HepG2 (cell line): ENCODE results near the gene APBB2. TPM values are rescaled to one million over a fixed set of nuclear protein-coding genes. Genes with fewer than 3 reads are reported as not detected.

Experiments
- ATAC-seq: fragments of 200-7000 bp; cut with Tn5 transposase; 3 replicates; pipeline ENCODE4 v1.9.1; 2020; ENCODE audit warnings: mild to moderate bottlenecking, moderate library complexity
- BruUV-seq: library from RNA; stranded (reverse); fragments of 400-500 nt; replicated peaks from 2 replicates; lab custom pipeline; 2021; lab: Mats Ljungman, UMichigan
- CTCF ChIA-PET: fragments of 300-600 bp; formaldehyde crosslinking; extraction: SDS; loops from one replicate; lab custom pipeline; 2021; ENCODE audit warnings: low total read pairs, inconsistent platforms, low intra/inter-chr PET ratio; lab: Yijun Ruan, JAX
- POLR2A ChIA-PET: fragments of 350-600 bp; sonication (Branson Sonifier 250); formaldehyde crosslinking; loops from one replicate; lab custom pipeline; 2020; ENCODE audit warnings: antibody characterized with exemption, inconsistent platforms; lab: Yijun Ruan, JAX
- DNase-seq: peaks from one replicate; pipeline ENCODE4 v3.0.0-alpha.2; 2015; ENCODE audit warnings: low spot score
- FAIRE-seq: peaks from 3 replicates; lab custom pipeline; 2011; peaks lifted over from hg19 to GRCh38; lab: Jason Lieb, UNC
- H2AFZ ChIP-seq: one replicate; pipeline ENCODE4 v1.6.1; 2011; ENCODE audit warnings: low read length, inconsistent platforms
- H3K27ac ChIP-seq: fragments of 300-600 bp; 3 replicates; pipeline ENCODE4 v1.8.0; 2011; ENCODE audit warnings: mixed run types, mild to moderate bottlenecking, mixed read lengths, low read length, inconsistent platforms; ENCODE audit not compliant: insufficient read depth; ENCODE audit errors: extremely low read length
- H3K27me3 ChIP-seq, 2 experiments: fragments of 200-600 bp in 1 of 2; 2 replicates in 1 of 2; 3 replicates in 1 of 2; pipeline versions ENCODE4 v1.6.0 to v1.8.0; 2011; ENCODE audit warnings: low read length in 2 of 2, mild to moderate bottlenecking in 2 of 2, moderate library complexity in 2 of 2, inconsistent platforms in 1 of 2; ENCODE audit not compliant: insufficient read depth in 2 of 2, control insufficient read depth in 1 of 2
- H3K36me3 ChIP-seq, 2 experiments: fragments of 200-600 bp in 1 of 2; replicated peaks in 1 of 2; 2 replicates in 1 of 2; 3 replicates in 1 of 2; pipeline versions ENCODE4 v1.5.1 to v1.8.0; 2011; ENCODE audit warnings: low read length in 2 of 2, inconsistent platforms in 1 of 2; ENCODE audit not compliant: insufficient read depth in 2 of 2, control insufficient read depth in 1 of 2
- H3K4me1 ChIP-seq: 2 replicates; pipeline ENCODE4 v1.5.1; 2012; ENCODE audit warnings: low read length, inconsistent platforms; ENCODE audit not compliant: insufficient read depth
- H3K4me2 ChIP-seq: 2 replicates; pipeline ENCODE4 v1.6.0; 2011; ENCODE audit warnings: low read depth, low read length, inconsistent platforms
- H3K4me3 ChIP-seq, 3 experiments: fragments of 200-600 bp in 1 of 3; sonication (generic), shearing (Covaris generic) in 1 of 3; replicated peaks in 1 of 3; 2 replicates each; pipeline ENCODE4 v1.5.1; 2011 to 2016; ENCODE audit warnings: low read length in 3 of 3, inconsistent platforms in 2 of 3, low read depth in 2 of 3, mild to moderate bottlenecking in 2 of 3, control low read depth in 1 of 3, mixed read lengths in 1 of 3; ENCODE audit not compliant: insufficient read depth in 1 of 3
- H3K79me2 ChIP-seq: one replicate; pipeline ENCODE4 v1.6.1; 2011; ENCODE audit warnings: low read length, inconsistent platforms; ENCODE audit not compliant: insufficient read depth
- H3K9ac ChIP-seq: 2 replicates; pipeline ENCODE4 v1.6.0; 2011; ENCODE audit warnings: mild to moderate bottlenecking, low read depth, low read length, inconsistent platforms; ENCODE audit not compliant: insufficient read depth
- H3K9me3 ChIP-seq: 2 replicates; pipeline ENCODE4 v1.5.1; 2012; ENCODE audit warnings: mild to moderate bottlenecking, low read length
- H4K20me1 ChIP-seq: 2 replicates; pipeline ENCODE4 v1.6.0; 2011; ENCODE audit warnings: inconsistent platforms, mild to moderate bottlenecking, low read length, moderate library complexity; ENCODE audit not compliant: insufficient read depth
- ELF3 ChIP-seq: IDR thresholded peaks from 2 replicates; pipeline ENCODE4 v1.6.1; 2016; ENCODE audit warnings: missing genetic modification reagents, missing compliant biosample characterization
- ETV5 ChIP-seq: IDR thresholded peaks from 2 replicates; pipeline ENCODE4 v1.6.1; 2018; ENCODE audit warnings: missing biosample characterization, missing genetic modification reagents, inconsistent platforms, borderline replicate concordance
- GLI4 ChIP-seq: sonication (generic); formaldehyde crosslinking; IDR thresholded peaks from 2 replicates; pipeline ENCODE4 v1.5.1; 2020; ENCODE audit warnings: missing genetic modification reagents, mild to moderate bottlenecking, moderate library complexity, borderline replicate concordance
- HOXA3 ChIP-seq: sonication (generic); formaldehyde crosslinking; IDR thresholded peaks from 2 replicates; pipeline ENCODE4 v1.5.0; 2020; ENCODE audit warnings: missing genetic modification reagents
- HOXA5 ChIP-seq: sonication (generic); formaldehyde crosslinking; IDR thresholded peaks from 2 replicates; pipeline ENCODE4 v1.4.0; 2020; ENCODE audit warnings: missing genetic modification reagents
- IRX3 ChIP-seq: sonication (generic); formaldehyde crosslinking; IDR thresholded peaks from 2 replicates; pipeline ENCODE4 v1.8.1; 2023; ENCODE audit warnings: mild to moderate bottlenecking, low read depth, missing genetic modification reagents, borderline replicate concordance
- KLF6 ChIP-seq: IDR thresholded peaks from 2 replicates; pipeline ENCODE4 v1.8.0; 2016; ENCODE audit warnings: missing biosample characterization, missing genetic modification reagents
- KMT2A ChIP-seq: sonication (generic); formaldehyde crosslinking; IDR thresholded peaks from 2 replicates; pipeline ENCODE4 v1.4.0; 2020; ENCODE audit warnings: missing genetic modification reagents
- KMT2B ChIP-seq: IDR thresholded peaks from 2 replicates; pipeline ENCODE4 v1.6.1; 2016; ENCODE audit warnings: missing genetic modification reagents, missing compliant biosample characterization
- PHF21A ChIP-seq: sonication (generic); formaldehyde crosslinking; IDR thresholded peaks from 2 replicates; pipeline ENCODE4 v1.5.0; 2020; ENCODE audit warnings: mild to moderate bottlenecking, missing genetic modification reagents
- SMAD3 ChIP-seq: sonication (generic); formaldehyde crosslinking; IDR thresholded peaks from 2 replicates; pipeline ENCODE4 v1.4.0; 2020; ENCODE audit warnings: missing genetic modification reagents
- SMC3 ChIP-seq: IDR thresholded peaks from 2 replicates; pipeline ENCODE4 v1.6.1; 2011; ENCODE audit warnings: low read length, improper control_type of control experiment
- STAG1 ChIP-seq: sonication (generic); formaldehyde crosslinking; IDR thresholded peaks from 2 replicates; pipeline ENCODE4 v1.4.0; 2020; ENCODE audit warnings: missing genetic modification reagents
- TEAD3 ChIP-seq: optimal IDR thresholded peaks from 2 replicates; pipeline ENCODE3; 2016; ENCODE audit warnings: borderline replicate concordance
- ZFP37 ChIP-seq: sonication (generic); formaldehyde crosslinking; IDR thresholded peaks from 2 replicates; pipeline ENCODE4 v1.4.0; 2020; ENCODE audit warnings: missing genetic modification reagents, borderline replicate concordance
- ZKSCAN5 ChIP-seq: sonication (generic); formaldehyde crosslinking; IDR thresholded peaks from 2 replicates; pipeline ENCODE4 v1.5.1; 2020; ENCODE audit warnings: mild to moderate bottlenecking, missing genetic modification reagents
- ZNF766 ChIP-seq: sonication (generic); formaldehyde crosslinking; IDR thresholded peaks from 2 replicates; pipeline ENCODE4 v1.5.0; 2020; ENCODE audit warnings: missing genetic modification reagents, borderline replicate concordance
- ZNF879 ChIP-seq: sonication (generic); formaldehyde crosslinking; IDR thresholded peaks from 2 replicates; pipeline ENCODE4 v1.8.1; 2023; ENCODE audit warnings: missing genetic modification reagents
- ZSCAN29 ChIP-seq: sonication (generic); formaldehyde crosslinking; conservative IDR thresholded peaks from 2 replicates; pipeline ENCODE4 v1.4.0; 2020; ENCODE audit warnings: mild to moderate bottlenecking, missing genetic modification reagents
- WGBS: methylation state at CpG from one replicate; pipeline ENCODE4 v1.1.6; 2017; ENCODE audit warnings: low lambda C conversion rate; 5-methylcytosine and 5-hydroxymethylcytosine counted together
- in situ Hi-C: cut with HindIII; loops from 2 replicates; pipeline ENCODE4 v1.10.0; 2017; ENCODE audit warnings: low pct_unique_long_range_greater_than_20kb; ENCODE audit not compliant: extremely low pct_ligation_motif_present
- intact Hi-C: fragments of 100-400 bp; cut with micrococcal nuclease; formaldehyde crosslinking; loops from one replicate; pipeline ENCODE4 v1.10.0; 2022; ENCODE audit not compliant: unreplicated experiment
- polyA plus RNA-seq, 8 experiments: library from polyadenylated mRNA; depleted of rRNA in 3 of 8; stranded (reverse) in 7 of 8; unstranded in 1 of 8; fragments of >200 nt; fragmentation: Illumina TruSeq in 4 of 8; extraction: Trizol in 4 of 8; gene quantifications; 2 replicates each; pipeline versions ENCODE4 v1.2.1 to v1.2.3, GENCODE V29; 2011 to 2016; ENCODE audit warnings: low read depth in 4 of 8, missing spikeins in 1 of 8, mixed read lengths in 1 of 8; ENCODE audit not compliant: insufficient read depth in 1 of 8
- total RNA-seq, 5 experiments: library from RNA; depleted of rRNA; stranded (reverse); fragments of >200 nt; fragmentation: Illumina TruSeq; extraction: Trizol; gene quantifications; 2 replicates each; pipeline ENCODE4 v1.2.3, GENCODE V29; 2016; ENCODE audit warnings: low read depth in 1 of 5
- TF ChIP-seq, protein P1 (sequence below): IDR thresholded peaks from 2 replicates; pipeline ENCODE4 v1.4.0; 2020; ENCODE audit warnings: mild to moderate bottlenecking, missing genetic modification reagents

APBB2 gene
- total and polyA plus RNA-seq, 2 of the 13 experiments (the other 11 are each of a cell fraction or from before 2014, with no cell fraction given), result 11.7 to 17.0 TPM

DNA sequence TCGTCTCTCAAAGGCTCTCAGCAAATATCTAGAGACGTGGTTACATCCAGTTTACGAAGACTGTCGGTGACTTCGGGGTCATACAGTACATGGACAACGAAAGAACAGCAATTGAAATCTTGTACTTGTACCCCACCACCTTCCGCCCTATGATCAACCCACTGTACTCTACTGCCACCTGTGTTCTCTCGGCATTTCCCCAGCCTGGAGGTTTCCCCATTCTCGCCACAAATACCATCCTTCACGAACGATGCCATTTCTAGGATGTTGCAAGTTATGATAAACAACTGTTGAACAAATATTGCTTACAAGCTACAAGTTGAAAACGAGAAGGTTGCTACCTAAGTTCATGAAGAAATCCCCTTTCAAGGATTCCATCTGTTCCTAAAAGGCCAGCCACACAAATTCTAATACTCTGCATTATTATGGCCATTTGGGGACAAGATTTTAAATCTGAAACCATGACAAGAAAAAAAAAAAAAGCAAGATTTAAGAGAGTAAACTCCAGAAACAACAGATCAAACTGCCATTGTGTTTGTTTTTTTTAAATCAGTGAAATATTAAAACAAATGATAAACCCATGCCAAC is 1.6 kb downstream of the APBB2 start:
- ChIA-PET POLR2A (interaction anchor here (1.4 to 1.8 kb wide), 2 partner anchors 245 to 285 kb away, joined by 3 to 4 read pairs; no protein-coding TSS in a partner anchor), CTCF (interaction anchor here (1.6 to 1.9 kb wide), 2 partner anchors 232 to 236 kb away, joined by 9 to 11 read pairs; no protein-coding TSS in a partner anchor)
- Histone ChIP-seq H4K20me1 (no peaks in the 10 kb centered on the region), H3K27ac (no peak overlapping the region), H3K4me1 (peaks cover 49% of the 10 kb centered on the region), H3K4me2 (peak overlapping the region; percentile 84), H2AFZ (peak overlapping the region; percentile 64), H3K9ac (peak overlapping the region; percentile 79), H3K79me2 (peaks cover 52% of the 10 kb centered on the region), H3K27me3 (peaks cover 0 to 3% of the 10 kb centered on the region in 2 experiments; a peak in 1 of 5 replicates), H3K4me3 (peak overlapping the region; percentile 81 to 94 (median 93)), H3K9me3 (no peaks in the 10 kb centered on the region), H3K36me3 (no peaks in the 10 kb centered on the region)
- ATAC-seq (0 out of 3 replicates have a peak, but pooled peaks have one; percentile 3), DNase-seq (peak; percentile 64), FAIRE-seq (peak; percentile 64)
- intact Hi-C loops (loop anchor here (1.0 to 5.0 kb wide), 4 partner anchors 35 to 135 kb away; no protein-coding TSS in a partner anchor), in situ Hi-C loops (loop anchor here (10.0 kb wide), 1 partner anchor 88 kb away; no protein-coding TSS in a partner anchor)
- WGBS, result 2% methylated on average over 12 of the region's 12 CpGs
- no TSS peak for BruUV-seq
- TF ChIP-seq ZNF766 (CRISPR knock-in tag) (peak; percentile 53; the same call in 1 of the 2 replicates), ZNF879 (no peak), HOXA5 (CRISPR knock-in tag) (peak; percentile 48; the same call in 1 of the 2 replicates), STAG1 (CRISPR knock-in tag) (peak; percentile 88), KMT2B (CRISPR knock-in tag) (0 out of 2 replicates have a peak, but pooled peaks have one; percentile 29), ZFP37 (CRISPR knock-in tag) (no peak), KMT2A (CRISPR knock-in tag) (0 out of 2 replicates have a peak, but pooled peaks have one; percentile 68), IRX3 (CRISPR knock-in tag) (no peak), SMAD3 (CRISPR knock-in tag) (0 out of 2 replicates have a peak, but pooled peaks have one; percentile 20), ZKSCAN5 (CRISPR knock-in tag) (no peak), TEAD3 (CRISPR knock-in tag) (peak; percentile 65), ELF3 (0 out of 2 replicates have a peak, but pooled peaks have one; percentile 12), GLI4 (no peak), HOXA3 (CRISPR knock-in tag) (peak; percentile 34; the same call in 1 of the 2 replicates), KLF6 (peak; percentile 19; the same call in 1 of the 2 replicates), ETV5 (CRISPR knock-in tag) (peak; percentile 79), SMC3 (peak; percentile 81), ZSCAN29 (CRISPR knock-in tag) (0 out of 2 replicates have a peak, but pooled peaks have one; percentile 59), PHF21A (CRISPR knock-in tag) (no peak)
- TF ChIP-seq, protein P1, sequence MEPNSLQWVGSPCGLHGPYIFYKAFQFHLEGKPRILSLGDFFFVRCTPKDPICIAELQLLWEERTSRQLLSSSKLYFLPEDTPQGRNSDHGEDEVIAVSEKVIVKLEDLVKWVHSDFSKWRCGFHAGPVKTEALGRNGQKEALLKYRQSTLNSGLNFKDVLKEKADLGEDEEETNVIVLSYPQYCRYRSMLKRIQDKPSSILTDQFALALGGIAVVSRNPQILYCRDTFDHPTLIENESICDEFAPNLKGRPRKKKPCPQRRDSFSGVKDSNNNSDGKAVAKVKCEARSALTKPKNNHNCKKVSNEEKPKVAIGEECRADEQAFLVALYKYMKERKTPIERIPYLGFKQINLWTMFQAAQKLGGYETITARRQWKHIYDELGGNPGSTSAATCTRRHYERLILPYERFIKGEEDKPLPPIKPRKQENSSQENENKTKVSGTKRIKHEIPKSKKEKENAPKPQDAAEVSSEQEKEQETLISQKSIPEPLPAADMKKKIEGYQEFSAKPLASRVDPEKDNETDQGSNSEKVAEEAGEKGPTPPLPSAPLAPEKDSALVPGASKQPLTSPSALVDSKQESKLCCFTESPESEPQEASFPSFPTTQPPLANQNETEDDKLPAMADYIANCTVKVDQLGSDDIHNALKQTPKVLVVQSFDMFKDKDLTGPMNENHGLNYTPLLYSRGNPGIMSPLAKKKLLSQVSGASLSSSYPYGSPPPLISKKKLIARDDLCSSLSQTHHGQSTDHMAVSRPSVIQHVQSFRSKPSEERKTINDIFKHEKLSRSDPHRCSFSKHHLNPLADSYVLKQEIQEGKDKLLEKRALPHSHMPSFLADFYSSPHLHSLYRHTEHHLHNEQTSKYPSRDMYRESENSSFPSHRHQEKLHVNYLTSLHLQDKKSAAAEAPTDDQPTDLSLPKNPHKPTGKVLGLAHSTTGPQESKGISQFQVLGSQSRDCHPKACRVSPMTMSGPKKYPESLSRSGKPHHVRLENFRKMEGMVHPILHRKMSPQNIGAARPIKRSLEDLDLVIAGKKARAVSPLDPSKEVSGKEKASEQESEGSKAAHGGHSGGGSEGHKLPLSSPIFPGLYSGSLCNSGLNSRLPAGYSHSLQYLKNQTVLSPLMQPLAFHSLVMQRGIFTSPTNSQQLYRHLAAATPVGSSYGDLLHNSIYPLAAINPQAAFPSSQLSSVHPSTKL (CRISPR knock-in tag), result peak; percentile 51
